Erythroblast (primary cell): ENCODE results near the gene TMEM243.

Experiments
- GATA1 ChIP-seq: IDR thresholded peaks from 2 replicates; pipeline ENCODE4 v1.6.1; 2011; ENCODE audit warnings: low read depth, mild to moderate bottlenecking, control low read depth, low read length, moderate library complexity
- POLR2A ChIP-seq: IDR thresholded peaks from 2 replicates; pipeline ENCODE4 v1.6.1; 2011; ENCODE audit warnings: mild to moderate bottlenecking, low read length

DNA sequence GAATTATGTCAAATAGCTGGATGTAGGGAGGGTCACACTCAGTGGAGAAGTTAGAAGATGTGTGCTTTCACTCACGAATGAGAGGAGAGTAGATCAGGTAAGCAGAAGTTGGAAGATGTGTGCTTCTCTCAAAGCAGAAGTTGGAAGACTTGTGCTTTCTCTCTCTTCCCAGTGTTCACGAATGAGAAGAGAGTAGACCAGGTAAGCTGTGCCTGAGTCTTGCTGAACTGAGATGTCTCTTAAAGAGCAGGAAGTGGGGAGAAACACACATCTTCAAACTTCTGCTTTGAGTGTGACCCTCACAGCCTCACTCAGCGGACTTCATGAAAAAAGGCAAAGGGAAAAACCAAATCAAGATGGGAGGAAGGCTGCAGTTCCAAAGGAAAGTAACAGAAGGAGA, 7.0 kb upstream of the TMEM243 start:
- no peak for TF ChIP-seq POLR2A
- no peak for TF ChIP-seq GATA1
